ENCODE measurements around the gene LPP. TPM values are rescaled to one million over a fixed set of nuclear protein-coding genes. Genes with fewer than 3 reads are reported as not detected.

The LPP gene
- total and polyA plus RNA-seq, 9 donors, result 15.9 to 280 (median 134) TPM

- Histone ChIP-seq H3K4me3 (no peak overlapping the region), H3K27ac (no peak overlapping the region), H3K36me3 (no peaks in the 10 kb centered on the region), H3K4me1 (ENCODE audit: insufficient read depth) (peaks cover 24% of the 10 kb centered on the region), H3K27me3 (no peaks in the 10 kb centered on the region), H3K9me3 (no peaks in the 10 kb centered on the region)
- 74 to 81% (median 80%) methylated on average over 4 of the region's 4 CpGs for WGBS, 3 donors
- no peak for DNase-seq
- TF ChIP-seq CTCF (IDR thresholded peaks at IDR 0.05) (no peak), POLR2A (IDR thresholded peaks at IDR 0.05) (no peak), EP300 (IDR thresholded peaks at IDR 0.05) (no peak)
- intact Hi-C loops (cut with DNase I), result no loop called here
Observed at GRCh38 chr3:188287339-188287738, 133.4 kb downstream of the LPP start.

GRCh38 chr3:188287762-188288505 lies 134.0 kb downstream of the LPP start:
- TF ChIP-seq POLR2A (IDR thresholded peaks at IDR 0.05) (no peak), CTCF (IDR thresholded peaks at IDR 0.05) (no peak), EP300 (IDR thresholded peaks at IDR 0.05) (no peak)
- Histone ChIP-seq H3K27me3 (no peaks in the 10 kb centered on the region), H3K36me3 (no peaks in the 10 kb centered on the region), H3K27ac (peak overlapping the region in 1 of 2 donors; percentile 46), H3K9me3 (no peaks in the 10 kb centered on the region), H3K4me1 (ENCODE audit: insufficient read depth) (peaks cover 21% of the 10 kb centered on the region), H3K4me3 (no peak overlapping the region)
- intact Hi-C loops (cut with DNase I), result no loop called here
- WGBS, 3 donors, result 6 to 22% (median 9%) methylated on average over 6 of the region's 6 CpGs
- DNase-seq, result no peak

- intact Hi-C loops (cut with DNase I), result loop anchor here in 1 of 4 donors (10.0 kb wide), 1 partner anchor 547 kb away; the partner anchor contains the start of gene BCL6
- H3K4me1 ChIP-seq (ENCODE audit: insufficient read depth), result peaks cover 21% of the 10 kb centered on the region
- H3K9me3 ChIP-seq, result no peaks in the 10 kb centered on the region
- no peak for DNase-seq
- WGBS, 3 donors, result 94 to 97% (median 96%) methylated on average over 1 of the region's 1 CpG
- no peak overlapping the region for H3K27ac ChIP-seq
- H3K4me3 ChIP-seq, result no peak overlapping the region
- H3K27me3 ChIP-seq, result no peaks in the 10 kb centered on the region
- no peak for TF ChIP-seq CTCF (IDR thresholded peaks at IDR 0.05)
- no peak for TF ChIP-seq POLR2A (IDR thresholded peaks at IDR 0.05)
- TF ChIP-seq EP300 (IDR thresholded peaks at IDR 0.05), result no peak
- no peaks in the 10 kb centered on the region for H3K36me3 ChIP-seq
Observed at GRCh38 chr3:188292251-188292650, 138.3 kb downstream of the LPP start.

- intact Hi-C loops (cut with DNase I), result loop anchor here in 1 of 4 donors (10.0 kb wide), 1 partner anchor 548 kb away; the partner anchor contains the start of gene BCL6
- peaks cover 21% of the 10 kb centered on the region for H3K4me1 ChIP-seq (ENCODE audit: insufficient read depth)
- H3K4me3 ChIP-seq, result no peak overlapping the region
- WGBS, 3 donors, result 92 to 97% (median 94%) methylated on average over 3 of the region's 3 CpGs
- no peaks in the 10 kb centered on the region for H3K36me3 ChIP-seq
- H3K27me3 ChIP-seq, result no peaks in the 10 kb centered on the region
- TF ChIP-seq POLR2A (IDR thresholded peaks at IDR 0.05), result no peak
- no peak for TF ChIP-seq EP300 (IDR thresholded peaks at IDR 0.05)
- TF ChIP-seq CTCF (IDR thresholded peaks at IDR 0.05), result no peak
- H3K9me3 ChIP-seq, result no peaks in the 10 kb centered on the region
- no peak overlapping the region for H3K27ac ChIP-seq
- DNase-seq, result no peak
Observed at GRCh38 chr3:188292827-188293226, 138.9 kb downstream of the LPP start.

Measured in ovary (tissue), 9 donors.